IPS-15b (cell line): Measurements from ENCODE around the gene PROKR1.
A peak's percentile ranks its signal among the peaks of the same experiment; 100 is the strongest.

ENCODE experiments used
- H3K27me3 ChIP-seq: one replicate; pipeline ENCODE4 v1.6.1; 2013; ENCODE audit warnings: low read length; ENCODE audit not compliant: control insufficient read depth, insufficient read depth
- H3K36me3 ChIP-seq: one replicate; pipeline ENCODE4 v1.6.1; 2013; ENCODE audit warnings: low read length; ENCODE audit not compliant: control insufficient read depth, insufficient read depth
- H3K4me1 ChIP-seq: one replicate; pipeline ENCODE4 v1.6.1; 2013; ENCODE audit warnings: mild to moderate bottlenecking, low read length; ENCODE audit not compliant: control insufficient read depth, insufficient read depth
- H3K4me3 ChIP-seq: one replicate; pipeline ENCODE4 v1.5.1; 2013; ENCODE audit warnings: low read depth, low read length
- H3K9ac ChIP-seq: one replicate; pipeline ENCODE4 v1.6.1; 2013; ENCODE audit warnings: low read depth, mild to moderate bottlenecking, low read length
- H3K9me3 ChIP-seq: one replicate; pipeline ENCODE4 v1.6.1; 2013; ENCODE audit warnings: mild to moderate bottlenecking, low read length; ENCODE audit not compliant: control insufficient read depth, insufficient read depth

The PROKR1 gene

GRCh38 chr2:68620772-68621171 lies 22.6 kb upstream of the PROKR1 start:
- Histone ChIP-seq H3K27me3 (no peaks in the 10 kb centered on the region), H3K36me3 (no peaks in the 10 kb centered on the region), H3K9ac (no peak overlapping the region), H3K4me1 (no peaks in the 10 kb centered on the region), H3K4me3 (no peak overlapping the region), H3K9me3 (no peaks in the 10 kb centered on the region)

- no peak overlapping the region for H3K4me3 ChIP-seq
- H3K9ac ChIP-seq, result no peak overlapping the region
- no peaks in the 10 kb centered on the region for H3K4me1 ChIP-seq
- no peaks in the 10 kb centered on the region for H3K27me3 ChIP-seq
- no peaks in the 10 kb centered on the region for H3K36me3 ChIP-seq
- no peaks in the 10 kb centered on the region for H3K9me3 ChIP-seq
Observed at GRCh38 chr2:68623820-68624219, 19.6 kb upstream of the PROKR1 start.

GRCh38 chr2:68627615-68628014 lies 15.8 kb upstream of the PROKR1 start:
- Histone ChIP-seq H3K9ac (no peak overlapping the region), H3K4me1 (no peaks in the 10 kb centered on the region), H3K9me3 (no peaks in the 10 kb centered on the region), H3K4me3 (no peak overlapping the region), H3K36me3 (no peaks in the 10 kb centered on the region), H3K27me3 (no peaks in the 10 kb centered on the region)

GRCh38 chr2:68632021-68632420 lies 11.4 kb upstream of the PROKR1 start:
- H3K4me1 ChIP-seq, result no peaks in the 10 kb centered on the region
- no peak overlapping the region for H3K9ac ChIP-seq
- H3K36me3 ChIP-seq, result no peaks in the 10 kb centered on the region
- no peak overlapping the region for H3K4me3 ChIP-seq
- H3K27me3 ChIP-seq, result no peaks in the 10 kb centered on the region
- no peaks in the 10 kb centered on the region for H3K9me3 ChIP-seq

- no peaks in the 10 kb centered on the region for H3K4me1 ChIP-seq
- H3K9me3 ChIP-seq, result no peaks in the 10 kb centered on the region
- peaks cover 3% of the 10 kb centered on the region for H3K27me3 ChIP-seq
- H3K4me3 ChIP-seq, result no peak overlapping the region
- H3K36me3 ChIP-seq, result no peaks in the 10 kb centered on the region
- H3K9ac ChIP-seq, result no peak overlapping the region
Observed at GRCh38 chr2:68637047-68637446, 6.3 kb upstream of the PROKR1 start.

GRCh38 chr2:68643874-68644485 lies 601 bp downstream of the PROKR1 start:
- peak overlapping the region; percentile 42 for H3K9ac ChIP-seq

GRCh38 chr2:68645523-68645922 lies 2.1 kb downstream of the PROKR1 start:
- Histone ChIP-seq H3K4me1 (no peaks in the 10 kb centered on the region), H3K9ac (no peak overlapping the region), H3K9me3 (no peaks in the 10 kb centered on the region), H3K27me3 (peaks cover 36% of the 10 kb centered on the region), H3K36me3 (no peaks in the 10 kb centered on the region), H3K4me3 (no peak overlapping the region)

More at GRCh38 chr2:68643874-68644485, 601 bp downstream of the PROKR1 start:
- Histone ChIP-seq H3K4me1 (no peaks in the 10 kb centered on the region), H3K9me3 (no peaks in the 10 kb centered on the region), H3K36me3 (no peaks in the 10 kb centered on the region), H3K4me3 (peak overlapping the region; percentile 76), H3K27me3 (peaks cover 36% of the 10 kb centered on the region)

- Histone ChIP-seq H3K4me3 (no peak overlapping the region), H3K27me3 (peaks cover 36% of the 10 kb centered on the region)
Observed at GRCh38 chr2:68646303-68646702, 2.9 kb downstream of the PROKR1 start.

GRCh38 chr2:68650645-68651044 lies 7.3 kb downstream of the PROKR1 start:
- Histone ChIP-seq H3K36me3 (no peaks in the 10 kb centered on the region), H3K9me3 (no peaks in the 10 kb centered on the region), H3K27me3 (peaks cover 5% of the 10 kb centered on the region), H3K9ac (no peak overlapping the region), H3K4me1 (no peaks in the 10 kb centered on the region), H3K4me3 (no peak overlapping the region)

More at GRCh38 chr2:68646303-68646702, 2.9 kb downstream of the PROKR1 start:
- H3K9ac ChIP-seq, result no peak overlapping the region
- no peaks in the 10 kb centered on the region for H3K9me3 ChIP-seq
- no peaks in the 10 kb centered on the region for H3K36me3 ChIP-seq
- H3K4me1 ChIP-seq, result no peaks in the 10 kb centered on the region

- no peaks in the 10 kb centered on the region for H3K27me3 ChIP-seq
- no peak overlapping the region for H3K9ac ChIP-seq
- H3K4me1 ChIP-seq, result no peaks in the 10 kb centered on the region
- no peaks in the 10 kb centered on the region for H3K9me3 ChIP-seq
- H3K4me3 ChIP-seq, result no peak overlapping the region
- no peaks in the 10 kb centered on the region for H3K36me3 ChIP-seq
Observed at GRCh38 chr2:68653034-68653433, 9.7 kb downstream of the PROKR1 start.

GRCh38 chr2:68653538-68653982 lies 10.2 kb downstream of the PROKR1 start:
- no peak overlapping the region for H3K4me3 ChIP-seq
- H3K36me3 ChIP-seq, result no peaks in the 10 kb centered on the region
- no peaks in the 10 kb centered on the region for H3K9me3 ChIP-seq
- no peaks in the 10 kb centered on the region for H3K4me1 ChIP-seq
- H3K27me3 ChIP-seq, result no peaks in the 10 kb centered on the region
- H3K9ac ChIP-seq, result no peak overlapping the region

- no peaks in the 10 kb centered on the region for H3K27me3 ChIP-seq
Observed at GRCh38 chr2:68658266-68658665, 14.9 kb downstream of the PROKR1 start.

More at GRCh38 chr2:68658266-68658665, 14.9 kb downstream of the PROKR1 start:
- H3K9ac ChIP-seq, result no peak overlapping the region
- no peaks in the 10 kb centered on the region for H3K36me3 ChIP-seq
- H3K4me3 ChIP-seq, result no peak overlapping the region
- H3K4me1 ChIP-seq, result no peaks in the 10 kb centered on the region
- H3K9me3 ChIP-seq, result no peaks in the 10 kb centered on the region
